Pulmonary artery endothelial cell (primary cell): ENCODE results near the gene FAM32A. TPM values are rescaled to one million over a fixed set of nuclear protein-coding genes. Genes with fewer than 3 reads are reported as not detected.

Experiments
- DNase-seq: peaks from one replicate; pipeline ENCODE4 v3.0.0-alpha.2; 2011; ENCODE audit warnings: low read depth, low spot score
- total RNA-seq: library from RNA; depleted of rRNA; stranded (reverse); fragments of >200 nt; gene quantifications from 2 replicates; pipeline ENCODE4 v1.2.3, GENCODE V29; 2014

FAM32A gene
- total RNA-seq, 1 donor from 2014 or later, result 114 TPM

GRCh38 chr19:16202320-16203255 lies 17.4 kb downstream of the FAM32A start:
- no peak for DNase-seq

GRCh38 chr19:16203256-16204004 lies 18.2 kb downstream of the FAM32A start:
- no peak for DNase-seq

- no peak for DNase-seq
These were observed 18.7 kb downstream of the FAM32A start for GRCh38 chr19:16204005-16204294.

GRCh38 chr19:16205205-16206045 lies 20.2 kb downstream of the FAM32A start:
- no peak for DNase-seq

- DNase-seq, result no peak
These were observed 20.9 kb downstream of the FAM32A start for GRCh38 chr19:16206046-16206605.

GRCh38 chr19:16206637-16207036 lies 21.4 kb downstream of the FAM32A start:
- DNase-seq, result no peak

GRCh38 chr19:16207063-16207462 lies 21.9 kb downstream of the FAM32A start:
- DNase-seq, result no peak

- no peak for DNase-seq
These were observed 22.3 kb downstream of the FAM32A start for GRCh38 chr19:16207490-16208025.

GRCh38 chr19:16208064-16208759 lies 23.0 kb downstream of the FAM32A start:
- DNase-seq, result no peak

GRCh38 chr19:16208847-16209665 lies 23.8 kb downstream of the FAM32A start:
- no peak for DNase-seq

- DNase-seq, result no peak
These were observed 25.0 kb downstream of the FAM32A start for GRCh38 chr19:16210168-16210567.

- no peak for DNase-seq
These were observed 27.9 kb downstream of the FAM32A start for GRCh38 chr19:16213076-16213475.

GRCh38 chr19:16216744-16217670 lies 31.8 kb downstream of the FAM32A start:
- DNase-seq, result no peak

- no peak for DNase-seq
These were observed 32.7 kb downstream of the FAM32A start for GRCh38 chr19:16217716-16218451.

GRCh38 chr19:16218851-16219250 lies 33.6 kb downstream of the FAM32A start:
- no peak for DNase-seq

- no peak for DNase-seq
These were observed 37.6 kb downstream of the FAM32A start for GRCh38 chr19:16222806-16223205.

GRCh38 chr19:16223746-16224145 lies 38.5 kb downstream of the FAM32A start:
- DNase-seq, result no peak
